ENCODE data around the gene CDH6.

GRCh38 chr5:31193591-31194467, at the start of gene CDH6:
- no peak for TF ChIP-seq GATA2 (IDR thresholded peaks at IDR 0.05; ENCODE audit: low read depth, low read length)
- no peak for TF ChIP-seq GATA3 (IDR thresholded peaks at IDR 0.05; ENCODE audit: low read depth, low read length)
